Hippocampal formation (tissue), 2 donors: ENCODE measurements around the gene PSMD8.
A peak's percentile ranks its signal among the peaks of the same experiment; 100 is the strongest.
"Not testable (repeated sequence)": the region's sequence is repeated elsewhere in the genome, so short reads cannot be mapped to it uniquely, and the experiment has no call there.

Experiments
- DNase-seq, 2 donors: peaks; one replicate each; lab custom pipeline; 2025; lab: John Stamatoyannopoulos, UW

PSMD8 gene

DNA sequence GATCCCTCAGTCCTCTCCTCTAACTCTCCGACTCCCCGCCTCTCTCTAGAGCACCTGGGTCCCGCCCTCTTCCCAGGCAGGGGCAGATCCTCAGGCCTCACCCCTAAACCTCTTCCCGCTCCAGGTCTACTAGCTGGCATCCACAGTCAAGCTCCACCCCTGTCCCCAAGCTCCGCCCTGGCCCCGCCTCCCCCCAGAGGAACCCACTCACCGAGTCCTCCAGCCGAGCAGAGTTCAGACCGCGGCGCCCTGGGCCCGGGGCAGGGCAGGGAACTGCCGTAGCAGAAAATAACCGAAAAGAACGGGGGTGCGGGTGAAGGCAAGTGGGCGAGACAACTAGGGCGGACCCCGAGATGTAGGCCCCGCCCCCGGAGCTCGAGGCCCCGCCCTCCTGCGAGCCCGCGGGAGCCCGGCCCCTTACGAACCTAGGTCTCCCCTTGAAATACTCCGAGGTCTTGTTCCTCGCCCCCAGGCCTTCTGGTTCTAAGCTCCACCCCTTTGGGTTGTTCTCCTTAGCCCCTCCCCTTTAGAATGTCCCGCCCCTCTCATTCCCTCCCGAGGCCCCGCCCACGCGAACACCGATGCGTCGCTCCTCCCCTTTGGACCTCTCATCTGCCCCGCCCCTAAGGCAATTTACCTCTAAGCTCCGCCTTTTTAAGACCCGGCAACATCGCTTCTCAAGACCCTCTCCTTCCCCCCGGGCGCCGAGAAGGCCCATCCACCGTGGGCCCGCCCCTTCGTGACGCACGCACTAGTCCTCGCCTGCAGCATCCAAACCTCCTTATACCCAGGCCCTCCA, 13.4 kb downstream of the PSMD8 start, which contains the start of gene GGN:
Gene GGN, minus strand, starts transcription at position 485 of the 799 bp plus-strand sequence. CDS start 773 bp downstream, outside the sequence.
- DNase-seq: peak; percentile 30 to 70

DNA sequence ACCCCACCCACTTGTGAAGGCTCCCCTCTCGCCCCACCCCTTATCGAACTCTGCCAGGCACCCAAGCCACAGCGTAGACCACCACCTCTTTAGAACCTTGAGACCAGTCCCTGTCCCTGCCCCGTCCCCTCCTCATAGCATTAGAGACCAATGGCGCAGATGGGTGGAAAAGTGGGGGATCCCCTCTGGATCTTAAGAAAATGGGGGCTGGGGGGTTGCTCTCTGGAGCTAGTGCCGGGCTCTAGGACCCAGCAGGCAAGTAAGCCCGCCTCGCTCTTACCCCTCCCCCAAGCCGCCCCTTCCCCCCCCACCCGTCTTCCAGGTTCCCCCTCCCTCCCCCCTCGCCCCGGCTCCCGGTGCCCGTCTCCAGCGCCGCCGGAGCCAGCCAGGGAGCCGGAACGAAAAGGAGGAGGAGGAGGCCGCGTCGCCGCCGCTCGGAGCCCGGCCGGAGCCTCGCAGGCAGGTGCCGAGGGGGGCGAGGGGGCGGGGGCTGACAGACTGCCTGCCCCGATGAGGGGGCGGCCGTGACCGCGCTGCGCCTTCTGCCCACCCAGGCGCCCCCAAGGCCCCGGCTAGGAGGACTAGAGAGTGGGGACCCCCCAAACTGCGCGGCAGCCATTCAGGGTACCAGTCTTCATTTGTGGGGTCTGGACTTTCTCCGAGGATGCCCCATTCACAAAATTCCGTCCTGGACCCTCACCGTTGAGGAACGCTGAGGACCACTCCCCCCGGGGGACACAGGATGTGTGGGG, 14.2 kb downstream of the PSMD8 start, which contains the start of gene SPRED3:
Gene SPRED3, plus strand, starts transcription at position 349 of the 752 bp plus-strand sequence. CDS start 1,606 bp downstream, outside the sequence.
- DNase-seq: peak in 1 of 2 donors; percentile 69

DNA sequence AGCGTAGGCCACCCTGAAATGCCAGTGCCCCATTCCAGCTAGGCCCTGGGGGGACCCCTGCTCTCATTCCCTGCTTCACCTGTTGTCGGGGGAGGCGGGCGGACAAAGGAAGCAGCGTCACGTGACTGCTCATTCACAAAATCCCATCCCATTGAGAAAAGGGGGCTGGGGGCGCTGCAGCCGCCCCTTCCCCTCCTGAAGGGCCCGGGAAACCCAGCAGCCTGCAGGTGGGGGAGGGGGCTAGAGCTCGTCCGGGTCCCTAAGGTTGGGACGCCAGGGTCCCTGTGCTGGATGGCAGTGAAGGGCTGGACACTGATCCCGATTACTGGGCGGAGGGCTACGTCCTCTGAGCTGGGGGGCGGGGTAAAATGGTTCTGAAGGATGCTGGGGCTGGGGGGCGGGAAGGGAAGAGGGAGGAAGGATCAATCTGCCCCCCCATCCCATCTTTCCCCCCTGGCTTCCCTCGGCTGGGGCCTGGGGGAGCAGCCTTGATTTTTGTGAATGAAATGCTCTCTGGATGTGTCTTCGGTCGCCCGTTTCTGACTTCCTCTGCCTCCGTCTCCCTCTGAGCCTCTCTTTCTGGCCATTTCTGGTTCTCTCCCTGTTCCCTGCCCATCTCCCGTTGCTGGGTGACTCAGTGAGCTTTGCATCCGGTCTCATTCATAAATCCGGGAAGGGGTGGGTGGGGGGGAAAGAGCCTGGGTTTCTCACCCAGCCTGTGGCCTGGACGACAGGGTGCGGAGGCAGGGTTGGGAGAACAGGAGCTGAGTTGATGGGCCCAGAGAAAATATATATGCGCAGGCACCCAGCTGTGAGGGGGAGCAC, 14.9 kb downstream of the PSMD8 start:
- DNase-seq: no peak

DNA sequence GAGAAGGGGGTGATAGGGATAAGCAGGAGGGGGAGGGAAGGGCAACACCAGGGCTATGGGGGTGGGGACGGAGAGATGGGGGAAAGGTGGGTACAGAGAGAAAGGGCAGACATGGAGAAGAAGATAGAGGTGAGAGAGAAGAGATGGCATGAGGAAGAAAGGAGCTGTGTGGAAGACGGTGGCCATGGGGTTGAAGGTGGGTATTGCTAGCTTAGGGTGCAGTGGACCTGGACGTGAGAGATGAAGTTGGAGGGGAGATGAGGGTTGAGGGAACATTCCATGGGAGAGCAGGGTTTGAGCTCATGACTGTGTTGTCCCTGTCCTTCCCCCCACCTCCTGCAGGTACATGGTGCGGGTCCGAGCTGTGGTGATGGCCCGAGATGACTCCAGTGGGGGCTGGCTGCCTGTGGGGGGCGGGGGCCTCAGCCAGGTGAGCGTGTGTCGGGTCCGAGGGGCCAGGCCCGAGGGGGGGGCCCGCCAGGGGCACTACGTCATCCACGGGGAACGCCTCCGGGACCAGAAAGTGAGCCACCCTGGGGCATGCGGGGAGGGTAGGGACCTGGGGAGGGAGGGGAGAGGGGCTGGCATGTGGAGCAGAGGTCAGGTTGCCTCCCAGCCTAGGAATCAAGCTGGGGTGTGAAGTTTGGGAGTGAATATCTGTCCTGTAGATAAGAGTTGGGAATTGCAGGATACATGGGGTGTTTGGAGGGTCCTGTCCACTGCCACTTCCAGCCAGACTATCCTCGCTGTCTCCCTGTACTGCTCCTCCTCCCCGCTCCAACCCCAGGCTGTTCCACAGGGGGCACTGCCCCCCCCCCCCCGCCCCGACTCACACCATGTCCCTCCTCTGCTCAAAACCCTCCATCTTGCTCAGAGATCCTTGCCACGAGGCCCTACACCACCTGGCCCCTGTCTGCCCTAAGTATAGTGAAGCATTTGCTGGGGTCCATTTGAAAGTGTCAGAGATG, 15.9 kb downstream of the PSMD8 start:
- no peak for DNase-seq

DNA sequence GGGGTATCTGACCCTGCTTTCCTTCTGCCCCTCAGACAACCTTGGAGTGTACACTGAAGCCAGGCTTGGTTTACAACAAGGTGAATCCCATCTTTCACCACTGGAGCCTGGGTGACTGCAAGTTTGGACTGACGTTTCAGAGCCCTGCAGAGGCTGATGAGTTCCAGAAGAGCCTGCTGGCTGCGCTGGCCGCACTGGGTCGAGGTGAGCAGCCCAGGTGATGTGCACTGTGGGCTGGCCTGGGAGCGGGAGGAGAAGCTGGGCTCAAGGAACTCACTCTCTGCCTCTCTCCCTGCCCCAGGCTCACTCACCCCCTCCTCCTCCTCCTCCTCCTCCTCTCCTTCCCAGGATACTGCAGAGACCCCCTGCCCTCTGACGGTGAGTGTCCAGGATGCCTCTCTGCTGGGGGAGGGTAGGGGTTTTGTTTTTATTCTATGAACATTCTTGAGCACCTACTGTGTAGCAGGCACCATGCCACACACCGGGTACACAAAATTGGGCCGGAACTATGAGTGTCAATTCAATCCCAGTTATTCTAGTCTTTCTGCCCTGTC, 17.6 kb downstream of the PSMD8 start:
- no peak for DNase-seq

DNA sequence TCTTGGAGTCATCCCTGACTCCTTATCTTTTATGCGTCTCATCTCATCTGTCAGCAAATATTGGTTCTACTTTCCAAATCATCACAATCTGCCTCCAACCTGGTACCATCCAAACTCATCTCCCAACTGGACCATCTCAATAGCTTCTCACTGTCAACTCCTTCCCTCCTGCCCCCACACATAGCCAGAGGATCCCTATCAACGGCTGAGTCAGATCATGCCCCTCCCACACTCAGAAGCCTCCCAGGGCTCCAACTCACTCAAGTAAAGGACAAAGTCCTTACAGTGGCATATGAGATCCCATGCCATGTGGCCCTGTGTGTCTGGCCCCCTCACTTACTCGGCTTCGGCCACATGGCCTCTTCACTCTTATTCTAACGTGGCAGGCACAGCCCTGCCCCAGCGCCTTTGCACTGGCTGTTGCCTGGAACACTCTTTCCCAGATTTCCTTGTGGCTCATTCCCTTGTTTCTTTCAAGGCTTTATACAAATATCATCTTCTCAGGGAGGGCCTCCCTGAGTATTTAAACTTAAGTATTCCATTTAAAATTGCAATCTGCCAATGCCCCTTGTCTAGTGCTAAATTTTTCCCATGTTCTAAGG, 18.4 kb downstream of the PSMD8 start:
- DNase-seq: no peak

DNA sequence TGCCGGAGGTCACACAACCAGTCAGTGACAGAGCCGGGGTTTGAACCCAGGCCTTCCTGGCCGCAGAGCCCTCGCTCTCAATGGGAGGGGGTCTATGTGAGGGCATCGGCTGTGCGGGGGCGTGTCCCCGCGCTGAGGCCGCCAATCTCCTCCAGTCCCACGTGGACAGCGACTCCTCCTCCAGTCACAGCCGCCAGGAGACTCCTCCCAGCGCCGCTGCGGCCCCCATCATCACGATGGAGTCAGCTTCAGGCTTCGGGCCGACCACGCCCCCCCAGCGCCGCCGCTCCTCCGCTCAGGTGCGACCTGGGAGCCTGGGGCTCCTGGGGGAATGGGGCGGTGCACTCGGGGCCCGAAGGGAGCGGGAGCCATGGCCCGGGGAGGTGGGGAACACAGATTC, 20.1 kb downstream of the PSMD8 start:
- DNase-seq: no peak

DNA sequence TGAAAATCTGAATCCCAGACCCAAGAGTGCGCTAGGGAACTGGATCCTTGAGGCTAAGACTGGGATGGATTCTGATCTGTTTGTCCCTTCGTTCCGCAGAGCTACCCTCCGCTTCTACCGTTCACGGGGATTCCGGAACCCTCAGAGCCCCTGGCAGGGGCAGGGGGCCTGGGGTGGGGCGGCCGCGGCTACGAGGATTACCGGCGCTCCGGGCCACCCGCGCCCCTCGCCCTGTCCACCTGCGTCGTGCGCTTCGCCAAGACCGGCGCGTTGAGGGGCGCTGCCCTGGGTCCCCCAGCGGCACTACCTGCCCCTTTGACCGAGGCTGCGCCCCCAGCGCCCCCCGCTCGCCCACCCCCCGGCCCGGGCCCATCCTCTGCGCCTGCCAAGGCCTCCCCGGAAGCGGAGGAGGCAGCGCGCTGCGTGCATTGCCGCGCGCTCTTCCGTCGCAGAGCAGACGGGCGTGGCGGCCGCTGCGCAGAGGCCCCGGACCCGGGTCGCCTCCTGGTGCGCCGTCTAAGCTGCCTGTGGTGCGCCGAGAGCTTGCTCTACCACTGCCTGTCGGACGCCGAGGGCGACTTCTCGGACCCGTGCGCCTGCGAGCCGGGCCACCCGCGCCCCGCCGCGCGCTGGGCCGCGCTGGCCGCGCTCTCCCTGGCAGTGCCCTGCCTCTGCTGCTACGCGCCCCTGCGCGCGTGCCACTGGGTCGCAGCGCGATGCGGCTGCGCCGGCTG, 21.2 kb downstream of the PSMD8 start:
- DNase-seq: no peak

DNA sequence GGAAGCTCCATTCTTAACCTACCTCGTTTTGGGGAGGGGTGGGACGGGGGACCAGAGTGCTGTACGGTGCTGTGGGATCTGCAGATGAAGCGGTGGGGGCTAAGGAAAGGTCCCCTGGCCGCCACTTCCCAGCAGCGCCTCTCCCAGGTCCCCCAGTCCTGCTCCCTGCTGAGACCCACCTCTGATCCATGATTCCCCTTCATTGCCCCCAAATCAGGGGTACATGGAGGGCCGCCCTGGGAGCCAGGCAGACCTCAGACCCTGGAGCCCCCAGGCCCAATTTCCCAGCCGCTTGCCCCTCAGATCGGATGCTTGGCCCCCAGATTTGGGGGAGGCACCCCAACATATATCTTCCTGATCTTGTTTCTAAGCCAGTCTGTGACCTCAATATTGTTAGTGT, 24.7 kb downstream of the PSMD8 start:
- DNase-seq: no peak

DNA sequence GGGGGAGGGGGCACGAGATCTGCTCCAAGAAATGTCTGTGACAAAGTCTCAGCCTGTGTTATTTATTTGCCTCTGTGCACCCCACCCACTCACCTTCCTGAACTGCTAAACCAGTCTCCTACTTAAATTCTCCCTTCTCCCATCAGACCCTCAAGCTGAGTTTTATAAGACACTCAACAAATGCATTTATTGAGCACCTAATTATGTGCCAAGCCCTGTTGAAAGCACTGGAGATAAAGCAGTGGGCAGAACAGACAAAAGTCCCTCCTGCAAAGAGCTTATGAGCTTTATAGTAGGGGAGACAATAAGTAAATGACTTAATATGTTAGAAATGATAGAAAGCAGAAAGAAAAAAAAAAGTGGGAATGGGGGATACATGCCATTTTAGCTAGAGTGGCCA, 25.2 kb downstream of the PSMD8 start:
- no peak for DNase-seq

DNA sequence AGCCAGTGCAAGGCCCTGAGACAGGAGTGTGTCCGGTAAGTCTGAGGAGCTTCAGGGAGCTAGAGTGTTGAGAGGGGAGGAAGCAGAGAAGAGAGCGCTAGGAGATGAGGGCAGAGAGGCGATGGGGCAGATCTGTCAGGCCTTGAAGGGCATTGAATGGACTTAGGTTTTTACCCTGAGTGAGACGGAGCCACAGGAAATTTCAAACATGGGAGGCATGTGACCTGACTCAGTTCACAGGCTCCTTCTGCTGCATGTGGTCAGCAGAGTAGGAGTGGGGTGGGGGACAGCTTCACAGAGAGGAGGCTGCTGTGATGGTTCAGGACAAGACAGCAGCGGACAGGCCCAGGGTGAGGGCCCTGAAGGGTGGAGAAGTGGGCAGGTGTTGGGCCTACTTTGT, 26.0 kb downstream of the PSMD8 start:
- no peak for DNase-seq

DNA sequence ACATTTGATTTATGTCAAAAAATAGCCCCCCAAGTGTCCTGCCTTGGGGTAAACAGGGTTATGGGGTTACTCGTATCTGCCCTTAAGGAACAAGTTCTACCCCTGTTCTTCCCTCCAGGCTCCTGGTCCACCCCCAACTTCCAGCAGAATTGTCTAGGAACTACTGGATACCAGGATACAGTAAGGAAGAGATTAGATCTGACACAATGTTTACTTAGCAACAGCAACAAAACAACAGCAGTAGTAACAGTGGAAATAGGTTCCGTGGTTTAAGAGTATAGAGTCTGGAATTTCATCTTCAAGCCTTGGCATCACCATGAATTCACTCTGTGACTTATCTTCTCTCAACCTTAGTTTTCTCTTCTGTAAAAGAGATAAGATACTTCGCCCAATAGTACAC, 26.8 kb downstream of the PSMD8 start:
- no peak for DNase-seq

DNA sequence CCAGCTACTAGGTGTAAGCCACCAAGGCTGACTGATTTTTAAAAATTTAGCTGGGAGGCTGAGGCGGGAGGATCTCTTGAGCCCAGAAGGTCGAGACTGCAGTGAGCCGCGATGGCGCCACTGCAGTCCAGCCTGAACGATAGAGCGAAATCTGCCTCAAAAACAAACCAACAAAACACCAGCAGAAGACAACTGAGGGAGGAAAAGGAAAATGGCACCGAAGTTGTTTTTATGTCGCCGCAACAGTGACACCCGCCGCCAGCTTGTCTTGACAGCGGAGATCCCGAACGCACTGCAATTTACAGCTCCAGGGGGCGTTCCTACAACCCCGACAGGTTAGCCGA, 28.2 kb downstream of the PSMD8 start:
- DNase-seq: no peak

DNA sequence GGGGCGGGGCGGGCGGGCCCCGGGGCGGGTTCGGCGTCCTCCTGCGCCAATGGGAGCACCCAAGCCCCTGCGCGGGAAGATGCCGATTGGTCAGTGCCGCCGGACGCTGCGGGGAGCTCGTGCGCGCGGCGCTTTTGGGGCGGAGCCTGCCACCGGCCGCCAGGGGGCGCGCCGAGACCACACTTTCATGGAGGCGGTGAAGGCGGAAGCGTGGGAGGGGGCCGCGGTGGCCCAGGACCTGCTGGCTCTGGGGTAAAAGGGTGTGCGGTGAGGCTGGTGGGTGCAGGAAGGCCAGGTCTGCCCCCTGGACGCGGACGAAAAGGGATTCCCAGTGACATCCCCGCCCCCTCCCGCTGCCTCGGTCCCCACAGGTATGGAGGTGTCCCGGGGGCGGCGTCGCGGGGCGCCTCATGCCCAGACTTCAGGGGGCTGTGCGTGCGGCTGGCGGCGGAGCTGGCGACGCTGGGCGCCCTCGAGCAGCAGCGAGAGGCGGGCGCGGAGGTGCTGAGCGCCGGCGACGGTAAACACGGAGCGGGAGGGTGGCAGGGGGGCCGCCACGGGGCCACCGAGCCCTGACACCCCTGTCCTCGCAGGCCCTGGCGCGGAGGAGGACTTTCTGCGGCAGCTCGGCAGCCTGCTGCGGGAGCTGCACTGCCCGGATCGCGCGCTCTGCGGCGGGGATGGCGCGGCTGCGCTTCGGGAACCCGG, 28.8 kb downstream of the PSMD8 start, which contains the start of gene FAM98C:
Gene FAM98C, plus strand, starts transcription at position 127 of the 708 bp plus-strand sequence. Its CDS starts 61 bp downstream, at position 188.
- peak; percentile 92 to 97 for DNase-seq

DNA sequence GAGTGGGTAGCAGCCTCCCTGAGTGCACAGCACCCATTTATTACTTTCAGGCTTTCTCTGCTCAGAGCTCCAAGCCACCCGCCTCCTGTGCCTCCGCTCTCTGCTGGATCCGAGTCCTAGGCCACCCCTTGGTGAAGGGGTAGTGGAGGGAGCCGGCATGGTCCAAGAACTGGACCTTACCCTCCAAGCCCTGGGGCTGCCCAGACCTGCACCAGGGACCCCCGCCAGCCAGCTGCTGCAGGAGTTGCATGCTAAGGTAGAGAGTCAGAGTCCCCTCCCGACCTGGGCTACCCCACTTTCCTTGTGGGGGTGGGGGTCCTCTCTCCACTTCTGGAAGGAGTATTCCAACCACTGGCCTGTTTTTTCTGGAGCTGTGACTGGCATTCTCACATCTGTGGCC, 30.5 kb downstream of the PSMD8 start:
- DNase-seq: no peak

DNA sequence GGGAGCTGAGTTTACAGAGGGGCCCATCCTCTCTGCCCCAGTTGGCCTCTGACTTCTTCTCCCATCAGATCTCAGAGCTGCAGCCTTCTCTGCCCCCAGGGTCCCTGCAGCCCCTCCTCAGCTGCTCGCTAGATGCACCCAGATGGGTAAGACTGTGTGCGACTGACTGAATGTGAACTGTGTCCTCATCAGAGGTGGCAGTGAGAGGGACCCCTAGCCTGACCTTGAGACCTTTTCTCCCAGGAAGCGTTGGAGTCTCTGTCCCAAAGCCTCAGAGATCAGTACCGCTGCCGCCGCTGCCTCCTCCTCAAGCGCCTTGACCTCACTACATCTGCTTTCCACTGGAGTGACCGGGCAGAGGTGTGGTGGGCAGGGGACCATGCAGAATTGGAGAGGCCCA, 30.9 kb downstream of the PSMD8 start:
- DNase-seq: no peak

DNA sequence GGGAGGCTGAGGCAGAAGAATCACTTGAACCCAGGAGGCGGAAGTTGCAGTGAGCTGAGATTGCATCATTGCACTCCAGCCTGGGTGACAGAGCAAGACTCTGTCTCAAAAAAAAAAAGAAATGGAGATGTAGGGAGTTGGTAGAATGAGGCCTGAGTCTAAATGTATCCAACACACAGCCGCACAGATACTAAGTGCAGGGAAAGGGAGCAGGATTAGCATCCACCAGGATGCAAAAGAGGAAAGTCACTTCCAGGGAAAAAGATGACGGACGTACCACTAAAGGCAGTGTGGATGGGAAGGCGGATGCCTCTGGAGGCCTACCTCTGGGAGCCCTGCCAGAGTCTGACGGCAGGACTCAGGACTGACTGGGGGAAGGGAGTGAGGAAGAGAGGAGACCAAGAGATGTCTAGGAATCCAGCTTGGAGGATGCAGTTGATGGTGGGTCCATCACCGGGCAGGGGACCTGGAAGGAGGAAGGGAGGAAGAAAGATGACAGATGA, 35.3 kb downstream of the PSMD8 start:
- DNase-seq: no peak

DNA sequence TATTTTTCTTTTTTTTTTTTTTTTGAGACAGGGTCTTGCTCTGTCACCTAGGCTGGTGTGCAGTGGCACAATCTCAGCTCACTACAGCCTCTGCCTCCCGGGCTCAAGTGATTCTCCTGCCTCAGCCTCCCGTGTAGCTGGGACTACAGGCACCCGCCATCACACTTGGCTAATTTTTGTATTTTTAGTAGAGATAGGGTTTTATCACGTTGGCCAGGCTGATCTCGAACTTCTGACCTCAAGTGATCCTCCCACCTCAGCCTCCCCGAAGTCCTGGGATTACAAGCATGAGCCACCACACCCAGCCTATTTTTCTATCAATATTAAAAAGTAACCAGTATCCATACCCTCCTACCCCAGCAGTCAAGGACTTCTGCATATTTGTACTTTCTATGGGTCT, 36.0 kb downstream of the PSMD8 start:
- DNase-seq: not testable (repeated sequence)
